ENCODE results near the gene SOHLH1.

SOHLH1 gene

GRCh38 chr9:135699440-135699839 is at the start of gene SOHLH1:
Gene SOHLH1 (minus strand): TSS chr9:135699481. CDS start chr9:135699467, 14 bp downstream.
- DNase-seq: no peak

GRCh38 chr9:135748676-135749075 is 49.4 kb upstream of the SOHLH1 start:
- no peak for DNase-seq

DNA sequence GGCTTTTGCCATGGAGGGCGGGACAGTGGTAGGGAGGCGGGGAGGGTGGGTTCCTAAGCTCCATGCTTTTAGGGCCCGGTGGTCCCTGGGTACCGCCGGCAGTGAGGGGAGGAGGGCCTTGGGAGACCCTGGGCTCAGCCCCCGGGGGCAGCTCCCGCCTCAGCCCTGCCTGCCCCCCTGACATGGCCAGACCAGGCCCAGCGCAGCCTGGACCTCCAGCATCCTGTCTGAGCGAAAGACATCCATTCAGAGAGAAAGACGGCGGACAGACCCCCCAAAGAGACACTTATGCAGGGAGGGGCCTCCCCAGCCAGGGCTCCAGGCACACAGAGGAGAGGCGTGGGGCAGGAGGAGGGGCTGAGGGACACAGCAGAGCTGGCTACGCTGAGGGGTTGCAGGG is 48.0 kb upstream of the SOHLH1 start:
- DNase-seq: no peak

- no peak for DNase-seq
Observed at GRCh38 chr9:135746565-135746964, 47.3 kb upstream of the SOHLH1 start.

GRCh38 chr9:135745686-135746324 is 46.5 kb upstream of the SOHLH1 start:
- no peak for DNase-seq

DNA sequence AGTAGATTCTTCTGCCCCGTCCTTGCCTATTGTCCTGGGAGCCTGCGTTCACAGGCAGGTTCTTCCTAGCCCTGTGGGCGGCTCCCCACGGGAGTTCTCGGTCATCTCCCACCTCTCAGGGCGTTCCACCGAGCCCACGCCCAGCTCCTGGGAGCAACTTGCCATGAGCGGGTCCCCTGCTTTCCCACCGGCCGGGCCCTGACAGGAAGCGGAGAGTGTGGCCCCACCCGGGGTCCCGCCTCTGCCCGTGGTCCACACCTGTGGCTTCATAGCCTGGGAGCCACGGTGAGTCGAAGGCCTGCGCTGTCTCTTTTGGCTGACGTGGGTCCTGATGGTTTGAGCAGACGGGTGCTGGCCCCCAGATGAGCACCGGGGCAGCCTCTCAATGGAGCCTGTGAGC is 45.9 kb upstream of the SOHLH1 start:
- no peak for DNase-seq

DNA sequence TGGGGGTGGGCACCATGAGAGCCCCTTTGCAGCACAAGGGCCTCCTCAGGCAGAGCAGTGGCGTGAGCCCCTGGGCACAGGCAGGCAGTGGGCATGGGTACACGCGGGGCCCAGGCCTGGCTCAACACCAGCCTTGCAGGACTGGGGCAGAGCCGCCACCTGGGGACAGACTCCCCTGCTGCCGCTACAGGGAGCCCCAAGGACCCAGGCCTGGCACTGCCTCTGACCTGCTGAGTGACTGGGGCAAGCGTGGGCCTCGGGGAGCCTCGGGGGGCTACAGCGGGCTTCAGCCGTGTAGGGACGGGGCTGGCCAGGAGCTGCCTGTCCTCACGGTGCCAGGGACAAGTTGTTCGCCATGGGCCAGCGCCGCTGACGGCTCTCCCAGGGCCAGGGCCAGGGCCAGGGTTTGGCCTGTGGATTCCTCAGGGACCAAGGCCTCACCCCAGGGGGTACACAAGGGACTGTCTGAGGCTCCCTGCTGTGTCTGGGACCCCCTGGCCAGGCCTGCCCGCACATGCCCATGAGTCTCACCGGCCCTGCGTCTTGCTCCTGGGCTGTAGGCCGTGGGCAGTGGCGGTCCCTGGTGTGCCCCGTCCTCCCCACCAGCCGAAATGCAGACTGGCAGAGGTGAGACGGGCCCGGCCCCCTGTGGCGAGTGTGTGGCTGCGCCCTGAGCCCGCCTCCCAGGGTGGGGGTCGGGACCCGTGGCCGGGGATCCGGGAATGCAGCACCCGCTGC is 45.2 kb upstream of the SOHLH1 start:
- DNase-seq: no peak

GRCh38 chr9:135743546-135744332 is 44.5 kb upstream of the SOHLH1 start:
- no peak for DNase-seq

DNA sequence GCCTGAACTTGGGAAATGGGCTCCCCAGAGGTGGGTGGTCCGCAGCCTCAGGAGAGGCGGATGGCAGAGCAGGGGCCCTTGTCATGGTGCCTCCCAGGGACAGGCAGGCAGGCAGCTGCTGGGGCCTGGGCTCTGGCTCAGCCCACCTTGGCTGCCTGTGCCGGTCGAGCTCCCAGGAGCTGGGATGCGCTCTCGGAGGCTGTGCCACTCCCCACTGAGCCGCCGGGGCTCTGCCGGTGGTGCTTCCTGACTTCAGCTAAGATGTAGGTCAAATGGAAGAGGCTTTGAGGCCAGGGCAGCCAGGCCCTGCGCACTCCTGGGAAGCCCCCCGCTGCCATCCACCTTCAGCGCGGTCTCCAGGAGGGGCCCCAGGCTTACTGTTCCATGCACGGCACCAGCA is 43.7 kb upstream of the SOHLH1 start:
- no peak for DNase-seq

DNA sequence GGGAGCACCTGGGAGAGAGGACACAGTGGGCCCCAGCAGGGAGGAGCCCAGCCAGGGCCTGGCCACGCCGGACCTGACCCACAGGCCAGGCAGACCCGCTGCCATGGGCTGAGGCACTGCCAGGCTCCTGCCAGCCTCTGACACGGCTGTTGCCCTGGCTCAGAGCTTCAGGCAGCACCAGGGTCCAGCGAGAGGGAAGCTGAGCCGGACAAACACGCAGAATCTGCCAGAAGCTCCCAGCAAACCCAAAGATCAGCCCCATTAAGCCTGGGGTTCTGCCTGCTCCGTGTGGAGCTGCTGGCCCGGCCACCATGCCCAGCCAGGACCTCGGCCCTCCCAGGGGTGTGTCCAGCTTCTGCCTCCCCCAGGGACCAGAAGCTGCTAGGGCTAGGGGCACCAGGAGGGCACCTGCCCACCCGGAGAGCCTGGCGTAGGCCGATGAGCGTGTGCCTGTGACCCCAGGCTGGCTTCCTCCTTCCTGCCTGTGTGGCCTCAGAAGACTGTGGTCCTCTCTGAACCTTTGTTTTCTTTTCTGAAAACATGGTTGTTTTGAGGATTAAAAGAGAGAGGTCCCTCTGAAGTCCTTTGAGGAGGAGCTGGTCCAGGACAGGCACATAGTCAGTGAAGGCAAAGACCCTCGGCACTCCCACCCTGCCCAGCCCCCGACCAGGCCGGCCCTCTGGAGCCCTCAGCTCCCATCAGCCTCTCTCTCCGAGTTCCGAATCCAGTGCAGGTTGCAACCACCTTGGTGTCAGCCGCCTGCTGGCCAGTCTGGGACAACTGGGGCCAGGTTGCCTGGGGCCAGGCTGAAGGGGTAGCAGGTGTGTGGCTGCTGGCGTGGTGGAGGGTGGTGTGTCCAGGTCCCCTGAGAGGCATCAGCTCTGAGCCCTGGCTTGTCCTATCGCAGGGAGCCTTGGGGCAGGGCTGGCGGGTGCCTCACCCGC is 42.3 kb upstream of the SOHLH1 start:
- no peak for DNase-seq

GRCh38 chr9:135739271-135740220 is 40.3 kb upstream of the SOHLH1 start:
- no peak for DNase-seq

DNA sequence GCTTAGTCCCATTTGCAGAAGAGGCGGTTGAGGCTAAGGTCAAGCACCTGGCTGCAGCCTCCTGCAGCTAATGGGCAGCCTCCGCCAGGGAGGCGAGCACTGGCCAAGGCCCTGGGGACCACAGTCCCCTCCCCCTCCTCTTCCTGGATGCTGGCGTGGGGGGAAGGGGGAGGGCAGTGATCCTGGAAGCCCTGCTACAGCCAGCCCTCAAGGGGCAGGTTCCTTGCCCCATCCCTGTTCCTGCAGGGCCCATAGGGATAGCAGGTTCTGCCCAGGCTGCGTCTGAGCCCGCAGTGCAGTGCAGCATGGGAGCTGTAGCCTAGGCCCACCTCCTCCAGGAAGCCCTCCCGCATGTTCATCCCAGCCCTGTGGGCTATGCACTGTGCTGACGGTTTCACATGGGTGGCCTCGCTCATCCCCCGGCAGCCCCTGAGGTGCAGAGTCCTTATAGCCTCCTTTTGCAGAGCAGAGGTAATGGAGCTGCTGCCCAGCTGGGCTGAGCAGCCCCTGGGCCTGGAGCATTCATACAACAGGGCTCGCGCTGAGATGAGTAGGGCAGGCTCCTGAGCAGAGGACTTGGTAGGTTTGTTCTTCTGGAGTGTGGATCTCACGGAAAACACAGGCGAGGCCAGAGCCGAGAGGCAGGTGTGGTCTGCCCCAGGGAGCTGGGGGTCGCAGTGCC is 38.7 kb upstream of the SOHLH1 start:
- DNase-seq: no peak

DNA sequence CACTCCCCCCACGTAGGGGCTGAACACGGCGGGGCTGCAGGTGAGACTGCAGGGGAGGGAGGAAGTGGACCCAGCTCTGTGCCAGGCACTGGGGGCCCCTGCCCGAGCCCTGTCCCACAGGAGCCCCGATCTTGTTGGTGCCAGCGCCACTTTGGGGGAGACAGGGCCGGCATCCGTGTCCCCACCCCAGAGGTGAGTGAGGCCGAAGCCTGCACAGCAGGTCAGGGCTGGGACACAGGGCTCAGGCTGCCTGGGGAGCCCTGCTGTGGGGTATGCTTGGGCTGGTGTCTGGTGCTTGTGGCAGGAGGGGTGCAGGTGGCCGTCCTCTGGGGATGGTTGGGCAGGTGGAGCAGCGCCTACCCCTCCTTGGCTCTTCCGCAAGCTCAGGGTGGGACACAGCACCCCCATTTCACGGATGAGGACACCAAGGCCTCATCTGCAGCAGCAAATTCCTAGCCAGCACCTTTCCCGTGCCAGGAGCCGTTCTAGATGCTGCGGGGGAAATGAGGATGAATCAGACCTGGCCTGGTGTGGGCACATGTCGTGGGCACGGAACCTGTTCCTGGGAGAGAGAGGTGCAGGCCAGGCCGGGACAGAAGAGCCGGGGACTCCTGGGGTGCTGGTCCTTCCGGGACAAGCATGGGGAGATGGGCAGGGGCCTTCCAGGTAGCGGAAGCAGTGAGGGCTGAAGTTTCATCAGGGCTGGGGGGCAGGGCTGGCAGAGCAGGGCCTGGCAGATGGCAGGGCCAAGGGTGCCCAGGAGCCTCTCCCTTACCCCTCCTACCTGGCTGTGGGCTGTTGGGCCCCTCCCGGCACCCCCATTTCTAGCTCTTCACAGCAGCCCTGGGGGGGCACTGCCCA is 37.9 kb upstream of the SOHLH1 start:
- no peak for DNase-seq

DNA sequence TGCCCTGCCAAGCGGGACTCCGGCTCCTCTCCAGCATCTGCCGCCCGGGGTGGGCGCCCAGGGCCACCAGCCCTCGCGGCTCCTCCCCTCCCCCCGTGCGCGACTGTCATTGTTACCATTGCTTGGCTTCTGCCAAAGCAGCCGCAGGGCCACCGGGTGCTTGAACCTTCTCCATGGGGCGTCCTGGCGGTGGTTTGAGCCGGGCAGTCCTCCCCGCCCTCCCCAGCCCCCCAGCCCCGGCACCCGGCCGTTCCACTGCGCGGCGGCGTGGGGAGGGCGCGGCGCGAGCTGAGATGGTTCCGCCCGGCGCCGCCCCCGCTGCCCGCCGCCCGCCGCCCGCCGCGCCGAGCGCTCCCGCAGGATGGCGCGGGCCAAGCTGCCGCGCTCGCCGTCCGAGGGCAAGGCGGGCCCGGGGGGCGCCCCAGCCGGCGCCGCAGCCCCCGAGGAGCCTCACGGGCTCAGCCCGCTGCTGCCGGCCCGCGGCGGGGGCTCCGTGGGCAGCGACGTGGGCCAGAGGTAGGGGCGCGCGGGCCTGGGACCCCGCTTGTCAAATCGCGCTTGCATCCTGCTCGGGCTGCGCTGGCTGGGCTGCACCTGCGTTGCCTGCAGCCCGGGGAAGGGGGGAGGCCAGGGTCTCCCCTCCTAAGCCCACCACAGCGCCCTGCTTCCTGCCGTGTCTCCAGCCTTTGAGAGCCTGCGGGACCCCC is 37.1 kb upstream of the SOHLH1 start:
- no peak for DNase-seq

DNA sequence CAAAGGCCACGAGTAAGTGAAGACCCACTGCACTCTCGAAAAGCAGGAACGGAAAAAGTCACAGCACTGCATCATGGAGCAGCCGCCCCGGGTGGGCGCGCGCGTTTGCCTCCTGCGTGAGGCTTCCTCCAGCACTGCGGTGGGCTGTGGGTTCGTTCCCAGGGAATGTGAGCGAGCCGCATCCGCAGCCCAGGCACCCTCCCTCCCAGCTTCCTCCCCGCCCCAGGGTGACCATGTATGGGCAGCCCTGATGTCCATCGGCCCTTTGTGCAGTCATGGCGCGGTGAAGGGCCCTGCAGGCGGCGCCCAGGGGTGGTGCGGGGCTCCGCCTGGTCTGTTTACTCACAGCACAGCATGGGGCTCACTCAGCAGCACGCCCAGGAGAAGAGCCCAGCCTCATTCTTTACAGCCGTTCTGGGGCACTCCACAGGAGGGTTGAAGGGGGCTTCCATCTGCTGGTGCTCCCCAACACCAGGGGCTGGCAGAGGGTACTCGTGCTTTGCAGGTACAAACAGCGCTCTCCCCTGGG is 35.4 kb upstream of the SOHLH1 start:
- DNase-seq: no peak

- DNase-seq: no peak
Observed at GRCh38 chr9:135732569-135733257, 33.4 kb upstream of the SOHLH1 start.

DNA sequence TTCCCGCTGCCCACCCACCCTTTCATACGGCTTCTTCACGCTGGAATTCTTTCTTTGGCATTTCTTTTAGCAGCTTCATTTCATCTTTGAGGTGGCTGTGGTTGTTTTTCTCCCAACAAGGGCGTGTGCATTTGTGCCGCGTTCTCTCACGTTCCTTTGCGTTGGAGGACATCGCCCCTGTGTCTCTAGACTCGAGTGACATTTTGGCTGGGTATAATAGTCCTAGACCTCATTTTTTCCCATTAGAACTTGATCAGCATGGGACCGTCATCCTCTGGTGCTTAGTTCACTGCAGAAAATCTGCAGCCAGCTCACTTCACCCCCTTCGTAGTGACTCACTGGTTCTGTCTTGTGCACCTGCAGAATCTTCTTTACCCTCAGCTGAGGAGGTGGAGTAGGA is 32.2 kb upstream of the SOHLH1 start:
- DNase-seq: no peak

GRCh38 chr9:135729480-135729879 is 30.2 kb upstream of the SOHLH1 start:
- DNase-seq: no peak

Measured in hematopoietic multipotent progenitor cell treated with erythropoietin and hydrocortisone succinate and interleukin-3 and kit ligand, for 8 days (in vitro differentiated cells).